Ramos (cell line): ENCODE measurements around the gene MLLT6.

Experiments
- in situ Hi-C: fragments of 300-500 bp; cut with MboI; formaldehyde crosslinking; loops from one replicate; pipeline ENCODE4 v1.14.3; 2022; ENCODE audit warnings: low sequenced_read_pairs; ENCODE audit not compliant: unreplicated experiment

MLLT6 gene

GRCh38 chr17:38738686-38739085, 33.6 kb downstream of the MLLT6 start:
- in situ Hi-C loops, result no loop called here

- in situ Hi-C loops, result no loop called here
Observed at GRCh38 chr17:38739305-38739704, 34.2 kb downstream of the MLLT6 start.

DNA sequence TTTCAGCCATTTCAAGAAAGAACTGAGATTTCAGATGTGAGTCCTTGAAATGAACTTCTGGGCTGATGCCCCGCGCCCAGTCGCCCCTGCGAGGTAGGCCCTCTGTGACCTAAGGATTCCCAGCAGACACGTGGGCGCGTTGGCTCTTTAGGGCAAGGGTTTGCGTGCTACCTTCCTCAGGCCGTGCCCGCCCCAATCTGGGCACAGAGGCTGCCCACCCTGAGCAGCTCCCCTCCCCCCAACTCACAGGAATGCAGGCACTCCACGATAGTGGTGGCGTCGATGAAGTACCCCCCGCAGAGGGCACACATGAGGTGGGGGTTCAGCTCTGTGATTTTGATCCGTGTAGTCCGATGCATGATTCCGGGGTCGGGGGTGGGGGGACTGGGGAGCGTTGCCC, 35.0 kb downstream of the MLLT6 start:
- in situ Hi-C loops, result no loop called here

- in situ Hi-C loops, result no loop called here
Observed at GRCh38 chr17:38740806-38741205, 35.7 kb downstream of the MLLT6 start.

DNA sequence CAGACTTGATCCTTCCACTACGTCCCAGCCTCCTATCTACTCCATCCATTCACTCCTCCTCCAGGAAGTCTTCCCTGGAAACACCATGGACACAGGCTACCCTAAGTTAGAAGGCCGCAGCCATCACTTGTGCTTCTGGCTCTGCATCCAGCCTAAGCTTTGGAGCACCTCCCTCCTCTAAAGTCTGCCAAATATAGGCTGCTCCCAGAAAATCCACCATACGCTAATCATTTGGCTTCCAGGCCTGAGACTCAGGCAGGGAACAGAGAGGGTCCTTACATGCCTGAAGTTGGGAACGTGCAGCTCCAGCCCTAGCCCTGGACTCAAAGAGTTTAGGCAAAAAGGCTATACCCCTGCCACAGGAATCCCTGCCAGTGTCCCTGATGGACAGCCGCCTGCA, 36.4 kb downstream of the MLLT6 start:
- in situ Hi-C loops, result no loop called here

DNA sequence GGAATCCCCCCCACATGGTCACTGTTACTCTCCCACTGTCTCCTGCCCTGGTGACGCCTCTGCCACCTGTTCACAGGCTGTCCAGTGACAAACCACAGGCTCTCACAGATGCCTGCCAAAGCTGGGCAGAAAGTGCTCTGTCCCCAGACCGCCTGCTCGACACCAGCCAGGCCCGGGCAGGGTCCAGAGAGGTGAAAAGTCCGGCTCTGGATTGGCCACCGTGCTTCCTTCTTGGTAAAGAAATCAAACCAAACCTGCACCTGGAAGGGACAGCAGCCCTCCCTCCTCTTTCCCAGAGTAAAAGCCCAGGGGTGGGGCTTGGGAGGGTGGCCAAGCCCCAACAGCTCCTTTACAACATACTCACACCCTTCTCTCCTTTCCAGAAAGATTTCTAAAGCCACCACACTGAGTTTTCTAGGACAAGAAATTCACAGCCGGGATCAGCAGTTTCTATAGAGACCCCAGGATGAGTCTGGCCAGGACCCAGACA, 36.9 kb downstream of the MLLT6 start:
- in situ Hi-C loops, result no loop called here

- in situ Hi-C loops, result no loop called here
Observed at GRCh38 chr17:38742411-38743308, 37.6 kb downstream of the MLLT6 start.

- in situ Hi-C loops, result no loop called here
Observed at GRCh38 chr17:38743556-38744171, 38.6 kb downstream of the MLLT6 start.

GRCh38 chr17:38745545-38745944, 40.5 kb downstream of the MLLT6 start:
- in situ Hi-C loops, result no loop called here

DNA sequence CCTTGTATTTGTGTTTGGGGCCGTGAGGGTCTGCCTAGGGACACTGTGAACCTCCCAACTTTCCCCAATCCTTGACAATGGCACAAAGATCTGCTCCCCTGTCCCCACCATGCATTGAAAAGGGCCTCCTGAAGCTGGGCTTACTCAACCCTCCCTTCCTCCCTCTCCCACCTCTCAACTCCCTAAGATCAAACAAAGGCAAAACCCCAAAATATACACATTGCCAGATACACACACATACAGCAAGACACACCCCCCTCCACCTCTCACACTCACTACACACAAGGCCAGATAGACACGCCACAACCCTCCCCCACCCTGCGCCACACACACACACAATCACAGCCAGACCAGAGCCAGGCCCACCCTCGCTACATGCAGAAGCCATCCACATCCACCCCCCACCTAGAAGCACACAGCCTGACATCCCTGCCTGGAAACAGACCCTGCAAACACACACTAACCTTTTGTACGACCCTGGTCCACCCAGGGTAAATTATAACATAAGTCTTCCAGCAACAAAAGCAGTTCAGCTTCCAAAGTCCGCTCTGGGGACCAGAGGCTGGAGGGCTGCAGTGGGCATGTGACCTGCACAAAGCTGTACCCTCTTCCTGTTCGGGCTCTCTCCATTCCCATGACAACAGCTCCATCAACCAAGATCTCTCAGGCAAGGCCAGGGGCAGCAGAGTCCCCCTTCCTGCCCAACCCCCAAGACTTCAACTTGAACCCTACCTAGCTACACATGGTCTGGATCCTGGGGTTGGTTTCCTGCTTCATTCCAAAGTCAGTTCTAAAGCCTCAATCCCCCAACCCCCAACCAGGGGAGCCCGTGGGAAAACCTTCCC, 41.2 kb downstream of the MLLT6 start:
- in situ Hi-C loops, result no loop called here

GRCh38 chr17:38746849-38747462, 41.9 kb downstream of the MLLT6 start:
- in situ Hi-C loops, result no loop called here

- in situ Hi-C loops, result no loop called here
Observed at GRCh38 chr17:38747463-38748148, 42.5 kb downstream of the MLLT6 start.

DNA sequence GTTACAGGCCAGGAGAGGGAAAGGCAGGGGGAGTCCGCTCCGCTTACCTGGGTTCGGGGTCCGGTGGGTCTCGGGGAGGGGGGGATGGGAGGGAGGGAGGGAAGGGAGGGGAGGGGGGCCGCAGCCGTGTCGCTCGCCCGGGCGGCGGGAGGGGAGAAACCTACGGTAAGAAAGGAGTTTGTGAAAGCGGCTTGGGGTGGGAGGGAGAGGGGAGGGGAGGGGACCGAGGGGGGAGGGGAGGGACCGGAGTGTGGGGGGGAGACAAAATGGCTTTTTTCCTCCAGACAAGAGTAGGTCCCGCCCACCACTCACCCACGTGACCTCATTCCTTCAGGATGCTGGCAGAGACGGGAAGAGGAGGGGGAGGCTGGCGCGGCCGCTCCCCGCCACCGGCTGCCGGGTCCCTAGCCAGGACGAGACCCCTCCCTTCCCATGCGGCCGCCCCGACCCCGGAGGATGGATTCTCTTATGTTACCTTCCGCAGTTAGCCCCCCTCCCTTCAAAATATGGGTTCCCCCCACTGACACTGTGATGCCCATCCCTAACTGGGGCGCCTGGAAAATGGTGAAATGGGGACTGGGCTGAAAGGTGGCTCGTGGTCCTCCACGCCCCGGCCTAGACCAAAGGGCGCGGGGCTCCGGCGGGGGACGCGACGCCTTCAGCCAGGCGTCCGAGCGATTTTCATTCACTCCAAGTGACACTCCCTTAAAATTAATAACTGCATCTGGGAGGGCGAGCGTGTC, 43.2 kb downstream of the MLLT6 start, which contains the start of gene PCGF2:
TSS of gene PCGF2 (minus strand) at position 188 of the 743 bp plus-strand sequence. CDS start 7,934 bp downstream, outside the sequence.
- in situ Hi-C loops, result no loop called here

DNA sequence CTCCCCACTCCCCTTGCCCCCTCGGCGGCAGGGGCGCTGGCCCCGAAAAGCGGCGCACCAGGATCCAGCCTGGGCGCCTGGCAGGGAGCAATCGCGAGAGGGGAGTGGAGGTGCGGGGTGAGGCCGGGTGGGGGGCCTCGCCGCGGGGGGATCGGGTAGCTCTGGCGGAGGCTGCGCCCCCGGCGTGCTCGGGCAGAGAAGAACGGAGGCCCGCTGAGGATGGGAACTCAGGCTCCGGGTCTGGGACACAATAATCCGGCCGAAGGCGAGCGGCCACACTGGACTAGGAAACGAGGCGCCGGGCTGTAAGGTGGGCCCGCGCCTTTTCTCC, 43.8 kb downstream of the MLLT6 start:
- in situ Hi-C loops, result no loop called here

DNA sequence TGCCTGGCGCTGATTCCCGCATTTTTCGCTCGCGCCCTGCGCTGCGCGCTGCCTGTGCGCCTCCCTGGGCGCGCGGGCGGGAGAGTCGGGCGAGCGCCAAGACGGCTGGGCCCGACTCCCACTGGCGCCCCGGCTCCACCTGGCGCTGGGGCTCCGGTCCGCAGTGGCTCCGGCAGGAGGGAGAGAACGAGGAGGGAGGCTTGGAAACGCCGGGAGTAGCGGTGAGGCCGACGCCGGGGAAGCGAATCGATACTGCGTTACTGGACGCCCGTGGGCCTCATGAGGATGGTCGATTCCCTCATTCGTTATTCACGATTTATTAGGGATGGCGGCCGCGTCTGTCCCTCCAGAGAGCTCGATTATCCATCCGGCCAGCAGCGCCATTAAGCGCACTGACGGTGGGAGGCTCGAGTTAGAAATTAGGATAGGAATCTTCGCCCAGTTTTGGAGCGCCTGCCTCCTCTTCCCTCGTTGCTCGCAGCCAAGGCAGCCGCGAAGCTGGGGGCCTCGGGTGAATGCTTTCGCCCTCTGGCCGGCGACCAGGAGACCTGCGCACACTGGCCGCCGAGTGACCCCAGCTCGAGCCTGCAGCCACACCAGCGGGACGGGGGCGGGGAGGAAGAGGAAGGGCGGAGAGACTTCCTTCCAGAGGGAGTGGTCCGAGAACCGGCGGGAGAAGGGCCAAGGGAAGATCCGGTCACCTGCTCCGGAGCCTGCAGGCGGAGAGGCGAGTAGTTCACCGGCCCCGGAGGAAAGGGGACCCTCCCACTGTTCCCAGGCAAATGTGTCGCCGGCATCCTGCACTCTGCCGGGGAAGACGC, 44.4 kb downstream of the MLLT6 start:
- in situ Hi-C loops, result no loop called here

GRCh38 chr17:38750044-38750311, 44.9 kb downstream of the MLLT6 start:
- in situ Hi-C loops, result no loop called here

DNA sequence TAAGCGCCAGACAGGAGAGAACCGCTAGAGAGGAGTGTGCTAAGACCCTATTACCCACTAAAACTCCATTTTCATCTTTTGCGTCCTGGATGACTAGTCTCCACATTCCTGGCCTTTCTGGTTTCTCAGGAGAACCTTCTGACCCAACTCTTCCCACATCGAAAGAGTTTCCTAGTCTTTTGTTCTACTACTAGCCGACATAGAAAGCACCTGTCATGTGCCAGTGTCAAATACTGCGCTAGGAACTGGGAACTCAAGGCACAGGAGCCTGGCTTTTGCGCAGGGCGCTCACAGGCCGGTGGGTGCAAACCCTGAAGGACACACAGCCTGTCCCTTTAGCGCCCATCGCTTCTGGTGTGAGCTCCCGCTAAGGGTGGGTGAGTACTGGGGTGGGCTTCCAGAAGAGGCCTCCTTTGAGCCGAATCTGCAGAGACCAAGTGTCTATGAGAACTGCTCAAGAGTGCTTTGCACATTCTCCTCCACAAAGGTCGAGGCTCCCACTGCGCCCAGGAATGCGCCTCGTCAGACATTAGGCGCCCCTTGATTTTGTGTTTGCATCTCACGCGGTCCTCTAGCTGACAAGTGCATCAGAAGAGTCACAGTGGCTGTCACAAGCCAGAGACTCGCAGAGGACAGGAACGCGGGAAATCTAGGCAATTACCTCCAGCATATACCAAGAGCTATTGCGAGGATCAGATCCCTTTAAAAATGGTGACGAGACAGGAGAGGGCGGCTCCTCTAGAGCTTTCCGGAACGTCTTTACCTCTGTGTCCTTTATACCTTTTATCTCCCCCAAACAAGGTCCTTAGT, 45.4 kb downstream of the MLLT6 start:
- in situ Hi-C loops, result no loop called here
